ENCODE results near the gene ENTR1.
A peak's percentile ranks its signal among the peaks of the same experiment; 100 is the strongest.

Gene ENTR1, protein sequence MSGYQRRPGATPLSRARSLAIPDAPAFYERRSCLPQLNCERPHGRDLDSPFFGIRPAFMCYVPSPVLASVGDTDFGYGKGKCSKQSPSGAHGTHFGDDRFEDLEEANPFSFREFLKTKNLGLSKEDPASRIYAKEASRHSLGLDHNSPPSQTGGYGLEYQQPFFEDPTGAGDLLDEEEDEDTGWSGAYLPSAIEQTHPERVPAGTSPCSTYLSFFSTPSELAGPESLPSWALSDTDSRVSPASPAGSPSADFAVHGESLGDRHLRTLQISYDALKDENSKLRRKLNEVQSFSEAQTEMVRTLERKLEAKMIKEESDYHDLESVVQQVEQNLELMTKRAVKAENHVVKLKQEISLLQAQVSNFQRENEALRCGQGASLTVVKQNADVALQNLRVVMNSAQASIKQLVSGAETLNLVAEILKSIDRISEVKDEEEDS

DNA sequence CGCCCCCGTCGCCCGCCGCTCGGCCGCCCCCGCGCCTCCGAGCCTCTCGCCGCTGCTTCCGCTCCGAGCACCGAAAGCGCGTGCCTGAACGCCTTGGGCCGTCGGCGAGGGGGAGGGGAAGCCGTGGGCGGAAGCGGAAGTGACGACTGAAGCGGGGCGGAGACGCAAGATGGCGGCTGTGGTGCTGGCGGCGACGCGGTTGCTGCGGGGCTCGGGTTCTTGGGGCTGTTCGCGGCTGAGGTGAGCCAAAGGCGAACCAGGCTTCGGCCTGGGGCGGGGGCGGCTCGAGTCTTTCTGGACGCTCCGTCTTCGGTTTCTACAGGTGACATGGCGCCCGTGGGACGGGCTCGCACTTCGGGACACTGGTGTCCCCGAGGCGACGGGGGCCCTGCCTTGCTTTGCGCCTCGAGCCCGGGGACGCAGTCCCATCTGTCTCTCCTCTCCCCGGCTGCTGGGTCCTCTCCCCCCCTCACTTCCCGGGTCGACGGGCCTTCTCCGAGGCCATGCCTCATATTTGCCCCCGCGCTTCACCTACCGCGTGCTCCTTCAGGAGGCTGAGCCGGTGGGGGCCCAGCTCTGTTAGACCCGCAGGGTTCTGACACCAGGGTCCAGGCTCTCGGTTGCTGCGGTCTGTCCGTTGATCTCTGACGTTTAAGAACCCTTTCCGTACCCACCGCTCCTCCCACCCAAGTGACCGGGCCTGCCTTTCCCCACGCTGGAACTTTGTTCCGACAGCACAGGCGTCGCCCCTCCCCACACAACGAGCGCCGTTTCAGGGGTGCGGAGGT is at the start of gene ENTR1, which contains the start of gene PMPCA:
Gene ENTR1 (minus strand): TSS at position 115 of the 788 bp plus-strand sequence. CDS start 217 bp downstream, outside the sequence.
Gene PMPCA (plus strand): TSS at position 159 of the 788 bp plus-strand sequence. CDS start 11 bp downstream, at position 170.
- DNase-seq = peak; percentile 42 to 50

DNA sequence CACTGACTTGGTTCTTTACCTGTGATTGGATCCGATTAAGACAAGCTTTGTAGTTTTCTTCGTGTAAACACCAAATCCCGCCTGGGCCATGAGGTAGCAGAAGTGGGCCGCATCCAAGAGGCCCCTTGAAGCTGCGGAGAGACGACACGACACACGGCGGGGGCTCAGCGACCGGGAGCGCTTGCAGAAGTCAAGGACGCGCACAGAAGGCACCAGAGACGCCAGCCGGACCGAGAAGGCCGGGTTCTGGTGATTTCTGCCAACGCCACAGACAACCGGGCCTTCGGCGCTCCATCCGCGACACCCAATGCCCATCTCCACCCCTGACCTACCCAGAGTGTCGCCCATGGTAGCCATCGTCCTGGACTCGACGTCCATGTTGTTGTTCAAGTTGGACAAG is 49.0 kb upstream of the ENTR1 start:
- DNase-seq = no peak

DNA sequence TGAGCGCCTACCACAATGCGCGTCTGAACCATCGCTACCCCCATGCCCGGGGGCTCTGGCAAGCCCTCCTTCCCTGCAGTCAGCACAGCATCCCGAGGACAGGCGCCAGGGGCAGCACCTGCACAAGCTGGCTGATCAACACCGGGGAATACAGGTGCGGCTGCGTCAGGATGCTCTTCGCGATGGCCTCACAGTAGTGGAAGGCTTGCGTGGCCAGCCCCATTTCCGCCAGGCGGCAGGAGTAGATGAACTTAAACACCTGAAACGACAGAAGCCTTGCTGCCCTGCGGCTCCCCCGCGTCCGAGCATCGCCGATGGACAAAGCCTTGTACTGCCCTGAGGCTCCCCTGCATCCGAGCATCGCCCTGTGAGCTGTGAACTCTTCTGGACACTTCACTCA is 46.9 kb upstream of the ENTR1 start:
- no peak for DNase-seq

DNA sequence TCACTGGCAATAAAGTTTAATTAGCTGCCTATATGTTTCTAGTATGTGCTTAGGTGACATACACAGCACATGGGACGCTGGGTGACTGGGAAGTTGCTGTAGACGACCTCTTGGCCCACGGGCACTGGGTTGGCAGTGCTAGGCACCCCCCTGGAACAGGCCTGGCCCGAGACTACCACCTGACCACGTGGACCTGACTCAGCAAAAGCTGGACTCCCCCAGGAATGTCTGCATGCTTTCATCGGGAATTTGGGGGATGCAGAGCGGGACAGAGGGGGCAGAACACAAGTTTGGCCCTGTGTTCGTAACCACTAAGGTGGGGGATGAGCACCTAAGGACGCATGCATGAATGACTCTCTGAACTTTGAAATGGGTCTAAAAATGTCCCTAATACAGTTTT is 45.8 kb upstream of the ENTR1 start:
- no peak for DNase-seq

DNA sequence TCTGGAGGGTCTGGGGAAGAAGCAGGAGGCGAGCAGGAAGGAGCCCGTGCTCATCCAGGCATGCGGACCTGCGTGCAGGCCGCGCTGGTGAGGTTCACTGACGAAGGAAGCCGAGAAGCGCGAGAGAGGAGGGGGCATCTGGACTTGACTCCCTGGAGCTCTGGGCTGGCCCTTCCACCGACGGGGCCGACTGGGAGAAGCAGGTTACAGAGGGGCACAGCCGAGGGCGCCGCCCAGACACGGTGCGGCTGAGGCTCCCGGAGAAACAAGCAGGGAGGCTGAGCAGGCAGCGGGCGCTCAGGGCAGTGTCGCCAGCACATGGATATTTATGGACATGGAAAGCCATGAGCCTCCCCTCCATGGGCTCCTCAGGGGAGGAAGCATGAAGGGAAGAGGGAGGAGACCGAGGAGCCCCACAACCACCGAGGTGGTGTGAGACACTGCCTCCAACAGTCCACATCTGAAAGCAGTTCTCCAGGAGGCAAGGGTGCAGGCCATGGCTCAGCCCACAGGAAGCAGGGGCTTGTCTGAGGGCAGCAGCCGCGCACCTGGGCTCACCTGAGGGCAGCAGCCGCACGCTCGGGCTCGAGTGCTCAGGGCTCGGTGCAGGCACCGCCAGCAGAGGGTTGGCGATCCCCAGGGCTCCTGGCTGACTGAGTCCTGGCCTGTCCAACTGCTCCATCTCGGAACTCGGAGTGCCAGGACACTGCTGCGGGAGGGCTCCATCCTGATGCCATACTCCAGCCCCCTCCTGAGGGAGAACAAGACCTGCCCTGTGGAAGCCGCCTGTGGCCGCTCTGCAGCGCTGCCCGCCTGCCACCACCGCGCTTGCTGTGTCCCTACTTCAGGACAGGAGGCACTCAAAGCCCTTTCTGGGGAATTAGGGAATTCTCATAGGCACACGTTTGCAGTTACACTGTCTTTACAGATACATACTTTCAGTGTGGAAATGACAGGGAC is 44.9 kb upstream of the ENTR1 start:
- no peak for DNase-seq

DNA sequence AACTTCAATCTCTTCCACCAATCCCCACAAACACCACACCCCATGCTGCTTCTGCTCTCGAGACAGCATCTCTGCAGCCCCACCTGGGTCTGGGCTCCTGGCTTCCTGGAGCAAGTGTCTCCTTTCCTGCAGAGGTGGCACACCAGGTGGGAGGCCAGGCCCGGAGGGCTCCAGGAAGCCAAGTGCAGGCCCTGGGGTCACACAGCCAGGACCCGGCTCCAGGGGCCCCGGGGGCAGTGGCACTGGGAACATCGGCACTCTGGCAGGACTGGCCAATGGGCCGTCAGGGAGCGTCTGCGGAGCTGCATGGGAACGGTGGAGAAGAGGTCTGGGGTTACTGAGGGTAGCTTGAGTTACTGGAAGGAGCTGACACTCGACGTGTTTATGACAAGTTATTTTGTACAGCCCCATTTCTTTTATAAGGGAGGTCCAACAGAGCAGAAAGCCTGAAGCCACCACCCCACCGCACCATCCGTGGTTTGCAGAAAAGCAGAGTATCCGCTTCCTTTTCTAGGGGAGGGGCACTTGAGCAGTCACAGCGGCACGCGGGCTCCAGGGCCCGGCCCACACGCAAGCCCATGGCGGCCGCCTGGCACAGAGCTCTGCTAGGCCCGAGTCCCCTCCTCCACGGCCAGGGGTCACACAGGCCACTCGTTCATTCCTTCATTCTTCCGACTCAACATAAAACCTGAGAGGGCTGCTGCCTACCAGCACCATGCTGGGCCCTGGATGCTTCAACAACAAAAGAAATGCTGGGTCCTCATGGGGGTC is 43.8 kb upstream of the ENTR1 start:
- DNase-seq = no peak

DNA sequence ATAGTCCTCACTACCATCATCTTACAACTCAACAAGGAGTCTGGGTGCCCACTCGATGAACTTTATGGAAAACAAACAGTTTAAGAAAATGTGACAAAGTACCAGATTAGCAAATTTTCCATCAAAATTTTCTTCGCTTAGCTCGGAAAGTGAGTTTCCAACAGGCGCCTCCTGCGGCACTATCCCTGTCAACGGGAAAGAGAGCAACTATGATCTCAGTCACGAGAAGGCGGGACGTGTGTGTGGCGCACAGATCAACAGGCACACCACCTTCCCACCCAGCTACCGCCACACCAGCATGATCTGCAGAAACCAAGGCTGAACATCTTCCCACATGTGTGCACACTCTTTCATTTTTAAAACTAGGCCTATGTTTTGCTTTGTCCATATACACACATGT is 42.9 kb upstream of the ENTR1 start:
- no peak for DNase-seq

DNA sequence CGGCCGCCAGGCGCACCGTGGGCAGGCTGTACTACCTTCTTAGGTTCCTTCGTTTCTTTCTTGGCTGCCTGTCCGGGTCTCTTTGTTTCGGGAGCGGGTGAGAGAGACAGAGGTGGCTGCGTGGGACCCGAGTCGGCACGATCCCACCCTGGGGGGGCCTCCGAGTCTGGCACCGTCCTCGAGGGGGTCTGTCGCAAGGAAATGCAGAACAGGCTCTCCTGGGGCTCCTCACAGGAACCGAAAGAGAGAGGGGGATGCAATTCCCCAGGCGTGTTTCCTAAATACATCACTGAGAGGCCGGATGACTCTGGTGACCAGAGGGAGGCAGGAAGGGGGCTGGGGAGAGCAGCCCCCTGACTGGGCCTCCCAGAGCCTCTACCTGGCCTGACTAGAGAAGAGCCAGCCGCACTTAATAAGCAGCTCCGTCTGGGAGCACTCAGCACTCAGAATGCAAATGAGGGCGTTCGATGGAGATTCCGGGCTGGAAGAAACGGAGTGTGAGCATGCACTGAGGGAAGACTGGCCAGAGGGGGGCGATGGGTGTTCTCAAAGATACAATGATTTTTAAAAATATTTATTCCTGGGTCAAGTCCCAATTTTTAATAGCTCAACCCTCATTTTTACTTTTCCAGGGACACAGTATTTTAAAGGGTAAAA is 40.9 kb upstream of the ENTR1 start:
- no peak for DNase-seq

DNA sequence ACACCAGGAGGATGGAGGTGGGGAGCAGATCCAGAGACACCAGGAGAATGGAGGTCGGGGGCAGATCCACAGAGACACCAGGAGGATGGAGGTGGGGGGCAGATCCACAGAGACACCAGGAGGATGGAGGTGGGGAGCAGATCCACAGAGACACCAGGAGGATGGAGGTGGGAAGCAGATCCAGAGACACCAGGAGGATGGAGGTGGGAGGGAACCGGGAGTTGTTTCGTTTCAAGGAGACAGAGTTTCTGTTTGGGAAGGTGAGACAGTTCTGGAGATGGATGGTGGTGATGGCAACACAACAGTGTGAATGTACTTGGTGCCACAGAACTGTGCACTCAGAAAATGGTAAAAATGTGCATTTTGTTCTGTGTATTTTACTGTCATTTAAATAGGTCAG is 38.2 kb upstream of the ENTR1 start:
- DNase-seq = no peak

DNA sequence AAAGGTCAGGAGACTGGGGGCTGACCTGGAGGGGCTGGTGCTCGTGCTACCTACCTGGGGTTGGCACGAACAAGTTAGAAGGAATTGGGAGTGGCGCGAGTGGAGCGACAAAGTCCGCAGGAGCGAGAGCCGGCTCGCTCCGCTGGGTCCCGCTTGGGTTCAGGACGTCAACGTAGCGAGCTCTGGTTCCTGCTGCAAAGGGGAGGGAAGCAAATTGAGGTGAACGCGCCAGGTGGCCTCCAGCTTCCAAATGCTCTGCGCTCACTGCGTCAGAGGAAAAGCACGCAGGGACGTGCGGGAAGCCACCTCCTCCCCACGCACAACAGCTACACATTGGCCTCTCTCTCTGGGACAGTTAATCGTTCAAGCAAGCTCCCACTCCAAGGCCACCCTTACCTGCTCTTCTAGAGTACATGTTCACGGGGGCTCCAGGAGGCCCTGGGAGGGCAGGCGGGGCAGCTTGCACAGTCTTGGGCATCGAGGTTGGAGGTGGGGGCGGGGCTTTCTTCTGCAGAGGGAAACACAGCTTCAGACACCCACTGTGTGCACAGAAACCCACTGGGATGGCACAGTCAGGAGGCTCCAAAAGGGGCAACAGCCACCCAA is 36.9 kb upstream of the ENTR1 start:
- DNase-seq = no peak

DNA sequence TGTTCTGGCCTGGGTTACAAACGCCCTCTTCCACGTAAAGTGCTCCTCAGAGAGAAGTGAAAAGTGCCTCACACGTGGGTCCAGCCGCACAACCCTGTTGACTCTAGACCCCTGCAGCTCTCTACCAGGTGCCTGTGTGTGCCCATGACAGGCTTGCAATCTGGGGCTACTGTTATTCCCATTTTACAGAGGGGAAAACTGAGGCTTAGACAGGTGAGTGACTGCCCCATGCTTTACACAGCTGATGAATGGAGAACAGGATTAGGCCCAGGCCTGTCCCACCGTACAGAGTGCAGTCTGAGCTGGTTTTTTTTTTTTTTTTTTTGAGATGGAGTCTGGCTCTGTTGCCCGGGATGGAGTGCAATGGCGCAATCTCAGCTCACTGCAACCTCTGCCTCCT is 35.4 kb upstream of the ENTR1 start:
- DNase-seq = no peak

DNA sequence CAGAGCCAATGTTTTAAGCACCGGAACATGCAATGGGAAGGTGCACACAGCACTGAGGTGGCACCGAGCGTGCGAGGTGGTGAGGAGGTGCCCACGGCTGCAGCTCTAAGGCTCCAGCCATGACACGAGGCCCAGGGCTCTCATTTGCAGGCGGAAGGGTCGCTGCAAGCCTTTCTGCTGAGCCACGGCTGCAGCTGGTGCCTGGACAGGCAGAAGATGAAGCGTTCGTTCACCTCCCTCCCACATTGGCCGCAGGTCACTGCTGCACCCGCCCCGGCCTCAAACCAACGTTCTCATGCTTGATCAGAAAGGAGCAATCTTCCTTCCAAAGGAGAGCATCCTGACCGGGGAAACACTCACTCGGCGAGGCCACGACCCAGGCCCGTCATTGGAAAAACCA is 33.7 kb upstream of the ENTR1 start:
- DNase-seq = no peak

DNA sequence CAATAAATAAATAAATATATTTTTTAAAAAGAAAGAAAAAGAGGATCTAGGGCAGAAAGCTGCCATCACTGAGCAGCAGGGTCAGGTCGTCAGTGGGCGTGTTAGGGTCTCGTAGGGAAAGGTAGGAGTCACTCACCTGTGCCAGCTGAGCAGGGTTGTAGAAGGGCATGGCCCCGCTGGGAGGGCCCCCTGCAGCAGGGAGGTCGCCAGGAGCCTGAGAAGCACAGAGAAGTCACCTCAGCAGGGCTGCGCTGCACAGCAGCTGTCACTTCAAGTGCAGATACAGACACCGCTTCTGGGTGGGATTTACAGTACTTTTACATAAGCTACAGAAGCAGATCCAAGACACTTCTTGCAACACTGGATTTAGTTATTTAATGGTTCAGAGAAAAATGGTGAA is 33.3 kb upstream of the ENTR1 start:
- no peak for DNase-seq

DNA sequence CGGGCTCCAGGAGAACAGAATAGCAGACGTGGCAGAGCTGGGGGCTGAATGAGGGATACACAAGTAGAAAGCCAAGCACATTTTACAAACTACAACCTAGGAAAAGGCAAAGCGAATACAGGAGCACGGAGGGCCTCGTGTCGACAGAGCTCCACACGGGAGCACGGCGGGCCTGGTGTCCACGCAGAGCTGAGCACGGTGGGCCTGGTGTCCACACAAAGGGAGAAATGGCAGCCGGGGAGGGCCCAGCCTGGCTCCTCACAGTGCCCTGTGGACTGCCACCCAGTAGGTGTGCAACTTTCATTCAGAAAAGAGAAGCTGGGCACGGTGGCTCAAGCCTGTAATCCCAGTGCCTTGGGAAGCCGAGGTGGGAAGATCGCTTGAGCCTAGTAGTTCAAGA is 32.7 kb upstream of the ENTR1 start:
- no peak for DNase-seq

DNA sequence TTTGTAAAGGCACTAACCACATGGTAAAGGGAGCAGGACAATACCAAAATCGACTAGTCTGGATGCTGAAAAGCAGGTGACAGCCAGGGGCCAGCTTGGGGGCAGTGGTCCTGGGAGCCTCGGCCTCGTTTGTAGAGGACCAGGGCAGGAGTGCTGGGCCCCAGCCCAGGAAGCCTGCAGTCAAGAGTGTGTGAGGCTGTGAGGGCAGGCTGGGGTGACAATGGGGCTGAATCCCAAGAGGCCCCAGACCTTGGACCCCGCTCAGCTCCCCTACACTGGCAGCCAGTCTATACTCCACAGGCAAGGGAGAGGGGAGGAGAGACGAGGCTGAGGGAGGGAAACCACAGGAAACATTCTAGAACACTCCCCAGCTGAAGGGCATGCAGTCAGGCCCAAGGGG is 31.9 kb upstream of the ENTR1 start:
- no peak for DNase-seq

DNA sequence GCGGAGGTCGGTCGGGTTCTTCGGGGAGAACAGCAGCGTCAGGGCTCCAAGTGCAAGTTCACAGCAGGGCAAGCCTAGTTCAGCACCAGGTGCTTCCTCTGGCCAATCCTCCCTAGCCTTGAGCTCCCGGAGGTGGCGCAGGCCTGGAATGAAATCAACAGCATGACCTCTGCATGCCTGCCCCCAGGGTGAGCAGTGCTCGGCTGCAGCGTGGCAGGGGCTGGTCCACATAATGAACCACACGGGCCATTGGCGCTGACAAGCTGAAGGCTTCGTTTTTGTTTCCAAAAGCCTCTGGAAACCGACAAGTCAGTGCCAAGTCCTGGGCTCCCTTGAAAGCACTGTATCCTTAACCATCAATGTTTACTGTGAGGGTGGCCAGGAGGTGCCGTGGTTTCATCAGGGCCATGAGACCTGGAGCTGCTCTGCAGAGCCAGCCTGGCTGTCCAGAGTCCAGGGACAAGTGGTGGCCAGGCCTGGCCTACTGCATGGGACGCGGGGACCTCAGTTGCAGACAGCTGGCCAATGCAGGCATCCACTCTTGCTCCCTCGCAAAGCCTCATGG is 31.3 kb upstream of the ENTR1 start:
- DNase-seq = no peak

DNA sequence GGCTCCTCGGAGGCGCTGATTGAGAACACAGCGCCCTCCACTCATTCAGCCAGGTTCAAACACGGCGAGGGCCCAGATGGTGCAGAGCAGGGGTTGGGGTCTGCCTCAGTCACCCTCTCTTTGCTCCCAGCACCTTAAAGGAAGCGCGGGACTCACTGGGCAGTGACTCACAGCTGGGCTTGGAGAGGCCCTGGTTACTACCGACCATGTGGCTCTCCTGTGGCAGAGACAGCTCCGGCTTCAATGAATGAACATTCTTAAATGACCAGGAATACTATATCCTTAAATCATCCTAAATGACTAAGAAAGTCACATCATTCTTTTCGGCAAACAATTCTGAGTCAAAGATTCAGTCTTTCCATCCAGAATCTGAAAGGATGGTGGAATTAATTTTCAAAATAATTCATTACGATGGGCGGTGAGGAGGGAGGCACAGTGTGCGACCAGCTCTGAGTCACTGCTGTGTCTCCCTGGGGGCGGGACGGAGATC is 30.8 kb upstream of the ENTR1 start:
- DNase-seq = no peak

DNA sequence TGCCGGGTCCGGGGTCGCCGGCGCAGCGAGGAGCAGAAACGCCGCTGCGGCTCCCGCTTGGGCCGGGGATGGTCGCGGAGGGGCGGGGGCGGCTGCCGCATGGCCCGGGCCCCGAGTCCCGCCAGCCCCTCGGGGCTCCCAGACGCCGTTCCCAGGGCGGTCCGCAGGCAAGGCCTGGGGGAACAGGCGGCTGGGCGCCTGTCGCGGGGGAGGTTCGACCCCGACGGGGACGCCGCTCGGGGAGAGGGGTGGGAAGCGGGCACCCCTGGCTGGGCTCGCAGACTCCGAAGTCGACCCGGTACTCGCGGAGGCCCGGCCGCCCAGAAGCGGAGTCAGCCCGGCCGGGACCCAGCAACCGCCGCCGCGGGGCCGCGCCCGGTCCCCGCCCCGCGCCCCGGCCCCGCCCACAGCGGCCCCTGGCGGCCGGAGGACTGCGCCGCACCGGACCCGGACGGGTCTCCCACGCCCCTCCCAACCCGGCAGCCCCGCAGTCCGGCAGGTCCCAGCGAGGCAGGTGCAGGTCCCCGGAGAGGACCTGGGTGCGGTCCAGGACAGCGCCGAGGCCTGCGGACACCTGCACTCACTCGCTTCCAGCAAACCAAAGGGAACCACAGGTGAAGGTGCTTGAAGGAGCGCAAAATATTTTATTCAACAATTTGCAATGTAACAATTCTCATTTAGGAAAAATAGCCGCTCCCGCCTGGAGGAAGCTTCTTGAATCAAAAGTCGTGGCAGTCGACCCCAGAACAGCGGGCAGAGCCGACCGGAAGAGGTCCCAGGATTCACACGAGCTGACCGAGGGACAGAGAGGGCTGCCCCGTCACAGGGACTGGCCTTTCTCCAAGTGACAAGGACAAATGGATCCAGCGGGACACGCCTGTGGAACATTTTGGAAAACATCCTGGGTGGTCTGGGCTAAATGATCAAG is 29.3 kb upstream of the ENTR1 start, which contains the start of gene INPP5E:
Gene INPP5E (minus strand): TSS at position 365 of the 928 bp plus-strand sequence. CDS start 426 bp downstream, outside the sequence.
- no peak for DNase-seq

Measured in cerebellar nuclear complex (tissue), 1 donor.